Liver (tissue), 3 donors: Measurements from ENCODE around the gene RIMKLB.
"Not testable (repeated sequence)": the region's sequence is repeated elsewhere in the genome, so short reads cannot be mapped to it uniquely, and the experiment has no call there.

Experiments
- SP1 ChIP-seq: IDR thresholded peaks from 2 replicates; pipeline ENCODE4 v1.6.1; 2018; ENCODE audit warnings: antibody characterized with exemption, mild to moderate bottlenecking
- TF ChIP-seq, protein P1 (sequence below): IDR thresholded peaks from 2 replicates; pipeline ENCODE4 v1.6.1; 2016; ENCODE audit warnings: antibody characterized with exemption
- TF ChIP-seq, protein P2 (sequence below): fragments of 150-350 bp; IDR thresholded peaks from 2 replicates; pipeline ENCODE4 v1.5.1; 2017; ENCODE audit warnings: improper control_type of control experiment, low read depth, low read length; ENCODE audit not compliant: missing input control
- TF ChIP-seq, protein P3 (sequence below): IDR thresholded peaks from 2 replicates; pipeline ENCODE4 v1.6.1; 2016; ENCODE audit warnings: antibody characterized with exemption
- donor health status: healthy.
- donor health status: healthy.

DNA sequence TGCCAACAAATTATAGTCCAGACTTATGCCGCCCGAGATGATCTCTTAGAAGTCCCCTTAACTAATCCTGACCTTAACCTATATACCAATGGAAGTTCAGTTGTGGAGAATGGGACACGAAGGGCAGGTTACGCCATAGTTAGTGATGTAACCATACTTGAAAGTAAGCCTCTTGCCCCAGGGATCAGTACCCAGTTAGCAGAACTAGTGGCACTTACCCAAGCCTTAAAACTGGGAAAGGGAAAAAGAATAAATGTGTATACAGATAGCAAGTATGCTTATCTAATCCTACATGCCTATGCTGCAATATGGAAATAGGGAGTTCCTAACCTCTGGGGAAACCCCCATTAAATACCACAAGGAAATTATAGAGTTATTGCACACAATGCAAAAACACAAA, 95.4 kb downstream of the RIMKLB start:
- TF ChIP-seq, protein P1, sequence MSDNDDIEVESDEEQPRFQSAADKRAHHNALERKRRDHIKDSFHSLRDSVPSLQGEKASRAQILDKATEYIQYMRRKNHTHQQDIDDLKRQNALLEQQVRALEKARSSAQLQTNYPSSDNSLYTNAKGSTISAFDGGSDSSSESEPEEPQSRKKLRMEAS = not testable (repeated sequence)
- TF ChIP-seq, protein P2, sequence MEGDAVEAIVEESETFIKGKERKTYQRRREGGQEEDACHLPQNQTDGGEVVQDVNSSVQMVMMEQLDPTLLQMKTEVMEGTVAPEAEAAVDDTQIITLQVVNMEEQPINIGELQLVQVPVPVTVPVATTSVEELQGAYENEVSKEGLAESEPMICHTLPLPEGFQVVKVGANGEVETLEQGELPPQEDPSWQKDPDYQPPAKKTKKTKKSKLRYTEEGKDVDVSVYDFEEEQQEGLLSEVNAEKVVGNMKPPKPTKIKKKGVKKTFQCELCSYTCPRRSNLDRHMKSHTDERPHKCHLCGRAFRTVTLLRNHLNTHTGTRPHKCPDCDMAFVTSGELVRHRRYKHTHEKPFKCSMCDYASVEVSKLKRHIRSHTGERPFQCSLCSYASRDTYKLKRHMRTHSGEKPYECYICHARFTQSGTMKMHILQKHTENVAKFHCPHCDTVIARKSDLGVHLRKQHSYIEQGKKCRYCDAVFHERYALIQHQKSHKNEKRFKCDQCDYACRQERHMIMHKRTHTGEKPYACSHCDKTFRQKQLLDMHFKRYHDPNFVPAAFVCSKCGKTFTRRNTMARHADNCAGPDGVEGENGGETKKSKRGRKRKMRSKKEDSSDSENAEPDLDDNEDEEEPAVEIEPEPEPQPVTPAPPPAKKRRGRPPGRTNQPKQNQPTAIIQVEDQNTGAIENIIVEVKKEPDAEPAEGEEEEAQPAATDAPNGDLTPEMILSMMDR = not testable (repeated sequence)
- TF ChIP-seq, protein P3, sequence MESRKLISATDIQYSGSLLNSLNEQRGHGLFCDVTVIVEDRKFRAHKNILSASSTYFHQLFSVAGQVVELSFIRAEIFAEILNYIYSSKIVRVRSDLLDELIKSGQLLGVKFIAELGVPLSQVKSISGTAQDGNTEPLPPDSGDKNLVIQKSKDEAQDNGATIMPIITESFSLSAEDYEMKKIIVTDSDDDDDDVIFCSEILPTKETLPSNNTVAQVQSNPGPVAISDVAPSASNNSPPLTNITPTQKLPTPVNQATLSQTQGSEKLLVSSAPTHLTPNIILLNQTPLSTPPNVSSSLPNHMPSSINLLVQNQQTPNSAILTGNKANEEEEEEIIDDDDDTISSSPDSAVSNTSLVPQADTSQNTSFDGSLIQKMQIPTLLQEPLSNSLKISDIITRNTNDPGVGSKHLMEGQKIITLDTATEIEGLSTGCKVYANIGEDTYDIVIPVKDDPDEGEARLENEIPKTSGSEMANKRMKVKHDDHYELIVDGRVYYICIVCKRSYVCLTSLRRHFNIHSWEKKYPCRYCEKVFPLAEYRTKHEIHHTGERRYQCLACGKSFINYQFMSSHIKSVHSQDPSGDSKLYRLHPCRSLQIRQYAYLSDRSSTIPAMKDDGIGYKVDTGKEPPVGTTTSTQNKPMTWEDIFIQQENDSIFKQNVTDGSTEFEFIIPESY = not testable (repeated sequence)
- TF ChIP-seq SP1 = not testable (repeated sequence)
